ENCODE measurements around the gene ACSF3. TPM values are rescaled to one million over a fixed set of nuclear protein-coding genes. Genes with fewer than 3 reads are reported as not detected.
"Not testable (repeated sequence)": the region's sequence is repeated elsewhere in the genome, so short reads cannot be mapped to it uniquely, and the experiment has no call there.

Gene ACSF3
- total and polyA plus RNA-seq, 2 experiments from 2014 or later, result 20.7 to 28.0 TPM

GRCh38 chr16:89071686-89072547 is 21.7 kb upstream of the ACSF3 start:
- Histone ChIP-seq H3K4me3 (no peak overlapping the region), H3K4me2 (peak overlapping the region; percentile 70), H3K36me3 (replicated peaks; ENCODE audit: insufficient read depth, low read depth) (no peaks in the 10 kb centered on the region), H3K4me1 (ENCODE audit: insufficient read depth) (peaks cover 19% of the 10 kb centered on the region), H3K27ac (peak overlapping the region; percentile 80), H3K27me3 (no peaks in the 10 kb centered on the region), H4K20me1 (ENCODE audit: insufficient read depth, poor library complexity, severe bottlenecking) (no peaks in the 10 kb centered on the region), H3K79me2 (no peaks in the 10 kb centered on the region), H2AFZ (no peak overlapping the region), H3K9me2 (replicated peaks; ENCODE audit: insufficient read depth) (no peaks in the 10 kb centered on the region), H3K9me3 (ENCODE audit: low read depth) (no peaks in the 10 kb centered on the region)
- WGBS (ENCODE audit: low lambda C conversion rate, missing lambda C conversion rate), result 47% methylated on average over 25 of the region's 30 CpGs
- TF ChIP-seq CTCF (IDR thresholded peaks at IDR 0.05; ENCODE audit: poor library complexity) (peak; percentile 12), EZH2phosphoT487 (IDR thresholded peaks at IDR 0.05; ENCODE audit: low read depth, severe bottlenecking, unreplicated experiment) (no peak)
- DNase-seq (ENCODE audit: low spot score), result peak; percentile 68

- H3K27ac ChIP-seq, result no peak overlapping the region
- H3K79me2 ChIP-seq, result no peaks in the 10 kb centered on the region
- H3K4me1 ChIP-seq (ENCODE audit: insufficient read depth), result peaks cover 19% of the 10 kb centered on the region
- H3K36me3 ChIP-seq (replicated peaks; ENCODE audit: insufficient read depth, low read depth), result no peaks in the 10 kb centered on the region
- WGBS (ENCODE audit: low lambda C conversion rate, missing lambda C conversion rate), result 81% methylated on average over 22 of the region's 22 CpGs
- no peaks in the 10 kb centered on the region for H3K9me3 ChIP-seq (ENCODE audit: low read depth)
- DNase-seq (ENCODE audit: low spot score), result no peak
- no peaks in the 10 kb centered on the region for H4K20me1 ChIP-seq (ENCODE audit: insufficient read depth, poor library complexity, severe bottlenecking)
- H3K9me2 ChIP-seq (replicated peaks; ENCODE audit: insufficient read depth), result no peaks in the 10 kb centered on the region
- TF ChIP-seq EZH2 (IDR thresholded peaks at IDR 0.05; ENCODE audit: borderline replicate concordance), result no peak
- no peak for TF ChIP-seq CTCF (IDR thresholded peaks at IDR 0.05; ENCODE audit: poor library complexity)
- no peak for TF ChIP-seq EZH2phosphoT487 (IDR thresholded peaks at IDR 0.05; ENCODE audit: low read depth, severe bottlenecking, unreplicated experiment)
- H3K27me3 ChIP-seq, result no peaks in the 10 kb centered on the region
- H2AFZ ChIP-seq, result no peak overlapping the region
- peak overlapping the region; percentile 70 for H3K4me2 ChIP-seq
- H3K4me3 ChIP-seq, result no peak overlapping the region
Measured at GRCh38 chr16:89072548-89073130, 21.0 kb upstream of the ACSF3 start.

- no peak for TF ChIP-seq EZH2phosphoT487 (IDR thresholded peaks at IDR 0.05; ENCODE audit: low read depth, severe bottlenecking, unreplicated experiment)
- no peak for TF ChIP-seq EZH2 (IDR thresholded peaks at IDR 0.05; ENCODE audit: borderline replicate concordance)
- TF ChIP-seq CTCF (IDR thresholded peaks at IDR 0.05; ENCODE audit: poor library complexity), result no peak
- Histone ChIP-seq H3K27me3 (no peaks in the 10 kb centered on the region), H3K4me3 (no peak overlapping the region), H3K27ac (no peak overlapping the region), H2AFZ (no peak overlapping the region), H3K36me3 (replicated peaks; ENCODE audit: insufficient read depth, low read depth) (no peaks in the 10 kb centered on the region), H4K20me1 (ENCODE audit: insufficient read depth, poor library complexity, severe bottlenecking) (no peaks in the 10 kb centered on the region), H3K9me3 (ENCODE audit: low read depth) (no peaks in the 10 kb centered on the region), H3K9me2 (replicated peaks; ENCODE audit: insufficient read depth) (no peaks in the 10 kb centered on the region), H3K4me1 (ENCODE audit: insufficient read depth) (peaks cover 19% of the 10 kb centered on the region), H3K4me2 (no peak overlapping the region), H3K79me2 (no peaks in the 10 kb centered on the region)
- no peak for DNase-seq (ENCODE audit: low spot score)
- 95% methylated on average over 34 of the region's 34 CpGs for WGBS (ENCODE audit: low lambda C conversion rate, missing lambda C conversion rate)
Measured at GRCh38 chr16:89073346-89074071, 20.1 kb upstream of the ACSF3 start.

- DNase-seq (ENCODE audit: low spot score); H3K4me2 ChIP-seq; H3K79me2 ChIP-seq; H3K9me2 ChIP-seq (replicated peaks; ENCODE audit: insufficient read depth); H3K27me3 ChIP-seq; H3K9me3 ChIP-seq (ENCODE audit: low read depth); H2AFZ ChIP-seq; H3K36me3 ChIP-seq (replicated peaks; ENCODE audit: insufficient read depth, low read depth); H3K4me3 ChIP-seq; H4K20me1 ChIP-seq (ENCODE audit: insufficient read depth, poor library complexity, severe bottlenecking); H3K27ac ChIP-seq: not testable (repeated sequence)
- H3K4me1 ChIP-seq (ENCODE audit: insufficient read depth), result peaks cover 19% of the 10 kb centered on the region
- WGBS (ENCODE audit: low lambda C conversion rate, missing lambda C conversion rate), result 96% methylated on average over 29 of the region's 35 CpGs
Measured at GRCh38 chr16:89074072-89074674, 19.5 kb upstream of the ACSF3 start.

Measured in hepatocyte (in vitro differentiated cells).